ENCODE results near the gene FZR1. TPM values are rescaled to one million over a fixed set of nuclear protein-coding genes. Genes with fewer than 3 reads are reported as not detected.

The FZR1 gene
- total and polyA plus RNA-seq, 2 of the 13 experiments (the other 11 are each of a cell fraction or from before 2014, with no cell fraction given) = 29.0 to 30.8 TPM

DNA sequence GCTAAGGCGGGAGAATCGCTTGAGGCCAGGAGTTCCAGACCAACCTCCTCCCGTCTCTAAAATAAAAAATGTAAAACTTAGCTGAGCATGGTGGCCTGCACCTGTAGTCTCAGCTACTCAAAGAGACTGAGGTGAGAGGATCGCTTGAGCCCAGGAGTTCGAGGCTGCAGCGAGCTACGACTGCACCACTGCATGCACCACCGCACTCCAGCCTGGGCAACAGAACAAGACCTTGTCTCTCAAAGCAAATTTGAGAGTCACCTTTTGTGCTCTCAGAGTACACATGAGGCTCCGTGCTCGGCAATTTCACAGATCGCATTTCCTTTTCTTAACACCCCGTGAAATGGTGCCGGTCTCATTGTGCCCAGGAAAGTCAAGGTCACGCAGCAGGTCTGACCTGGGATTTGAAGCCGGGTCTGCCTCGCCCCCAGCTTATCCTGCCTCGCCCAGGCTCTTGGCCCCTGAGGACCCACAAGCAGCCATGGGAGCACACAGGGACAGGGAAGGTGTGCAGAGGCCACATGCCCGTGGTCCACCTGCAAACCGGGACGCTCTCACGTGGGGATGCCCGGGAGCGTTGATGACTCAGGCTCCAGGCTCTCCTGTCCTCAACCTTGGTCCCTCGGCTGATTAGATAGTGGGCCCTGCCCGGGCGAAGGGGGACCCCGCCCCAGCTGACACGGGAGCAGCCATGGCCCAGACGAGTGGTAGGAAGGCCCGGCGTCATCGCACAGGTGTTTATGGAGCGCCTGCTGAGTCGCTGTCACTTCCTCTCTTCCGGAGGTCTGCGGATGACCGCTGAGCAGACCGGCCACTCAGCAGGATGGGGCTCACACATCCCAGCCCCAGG lies 24.6 kb upstream of the FZR1 start (continued):
- TF ChIP-seq, protein P1, sequence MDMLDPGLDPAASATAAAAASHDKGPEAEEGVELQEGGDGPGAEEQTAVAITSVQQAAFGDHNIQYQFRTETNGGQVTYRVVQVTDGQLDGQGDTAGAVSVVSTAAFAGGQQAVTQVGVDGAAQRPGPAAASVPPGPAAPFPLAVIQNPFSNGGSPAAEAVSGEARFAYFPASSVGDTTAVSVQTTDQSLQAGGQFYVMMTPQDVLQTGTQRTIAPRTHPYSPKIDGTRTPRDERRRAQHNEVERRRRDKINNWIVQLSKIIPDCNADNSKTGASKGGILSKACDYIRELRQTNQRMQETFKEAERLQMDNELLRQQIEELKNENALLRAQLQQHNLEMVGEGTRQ (IDR thresholded peaks at IDR 0.05; ENCODE audit: low read depth, low read length) = no peak
- TF ChIP-seq, protein P1 (CRISPR knock-in tag; IDR thresholded peaks at IDR 0.05; ENCODE audit: borderline replicate concordance) = no peak
- TF ChIP-seq MYNN (CRISPR knock-in tag; IDR thresholded peaks at IDR 0.05; ENCODE audit: low read depth) = no peak
- TF ChIP-seq MAFF (IDR thresholded peaks at IDR 0.05; ENCODE audit: low read depth, low read length) = no peak
- no peak for TF ChIP-seq ZFAT (CRISPR knock-in tag; conservative IDR thresholded peaks at IDR 0.05)
- TF ChIP-seq, protein P2, sequence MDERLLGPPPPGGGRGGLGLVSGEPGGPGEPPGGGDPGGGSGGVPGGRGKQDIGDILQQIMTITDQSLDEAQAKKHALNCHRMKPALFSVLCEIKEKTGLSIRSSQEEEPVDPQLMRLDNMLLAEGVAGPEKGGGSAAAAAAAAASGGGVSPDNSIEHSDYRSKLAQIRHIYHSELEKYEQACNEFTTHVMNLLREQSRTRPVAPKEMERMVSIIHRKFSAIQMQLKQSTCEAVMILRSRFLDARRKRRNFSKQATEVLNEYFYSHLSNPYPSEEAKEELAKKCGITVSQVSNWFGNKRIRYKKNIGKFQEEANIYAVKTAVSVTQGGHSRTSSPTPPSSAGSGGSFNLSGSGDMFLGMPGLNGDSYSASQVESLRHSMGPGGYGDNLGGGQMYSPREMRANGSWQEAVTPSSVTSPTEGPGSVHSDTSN (CRISPR knock-in tag; IDR thresholded peaks at IDR 0.05) = no peak
- peak; percentile 75 for TF ChIP-seq ZNF724P (CRISPR knock-in tag; IDR thresholded peaks at IDR 0.05; ENCODE audit: borderline replicate concordance)
- TF ChIP-seq ZNF33B (CRISPR knock-in tag; IDR thresholded peaks at IDR 0.05) = peak; percentile 91
- TF ChIP-seq, protein P3, sequence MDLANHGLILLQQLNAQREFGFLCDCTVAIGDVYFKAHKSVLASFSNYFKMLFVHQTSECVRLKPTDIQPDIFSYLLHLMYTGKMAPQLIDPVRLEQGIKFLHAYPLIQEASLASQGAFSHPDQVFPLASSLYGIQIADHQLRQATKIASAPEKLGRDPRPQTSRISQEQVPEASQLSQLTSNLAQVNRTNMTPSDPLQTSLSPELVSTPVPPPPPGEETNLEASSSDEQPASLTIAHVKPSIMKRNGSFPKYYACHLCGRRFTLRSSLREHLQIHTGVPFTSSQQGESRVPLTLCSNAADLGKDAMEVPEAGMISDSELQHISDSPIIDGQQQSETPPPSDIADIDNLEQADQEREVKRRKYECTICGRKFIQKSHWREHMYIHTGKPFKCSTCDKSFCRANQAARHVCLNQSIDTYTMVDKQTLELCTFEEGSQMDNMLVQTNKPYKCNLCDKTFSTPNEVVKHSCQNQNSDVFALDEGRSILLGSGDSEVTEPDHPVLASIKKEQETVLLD (CRISPR knock-in tag; IDR thresholded peaks at IDR 0.05; ENCODE audit: low read depth) = peak; percentile 73
- 0 out of 2 replicates have a peak, but pooled peaks have one; percentile 28 for TF ChIP-seq ZNF136 (CRISPR knock-in tag; IDR thresholded peaks at IDR 0.05; ENCODE audit: low read depth)
- no peak for TF ChIP-seq ZKSCAN8 (CRISPR knock-in tag; IDR thresholded peaks at IDR 0.05; ENCODE audit: borderline replicate concordance)
- TF ChIP-seq ZNF841 (CRISPR knock-in tag; IDR thresholded peaks at IDR 0.05; ENCODE audit: borderline replicate concordance) = no peak; the same call in 1 of the 2 replicates
- no peak for TF ChIP-seq SP5 (CRISPR knock-in tag; IDR thresholded peaks at IDR 0.05; ENCODE audit: borderline replicate concordance, low read depth)
- peak; percentile 47; the same call in 1 of the 2 replicates for TF ChIP-seq KMT2B (CRISPR knock-in tag; IDR thresholded peaks at IDR 0.05)
- no peak for TF ChIP-seq ZFP90 (CRISPR knock-in tag; IDR thresholded peaks at IDR 0.05; ENCODE audit: borderline replicate concordance)
- no peak for TF ChIP-seq MZF1 (CRISPR knock-in tag; IDR thresholded peaks at IDR 0.05; ENCODE audit: borderline replicate concordance)
- peak; percentile 96; the same call in 1 of the 2 replicates for TF ChIP-seq ZNF224 (CRISPR knock-in tag; IDR thresholded peaks at IDR 0.05)
- TF ChIP-seq ZSCAN20 (CRISPR knock-in tag; IDR thresholded peaks at IDR 0.05; ENCODE audit: borderline replicate concordance) = no peak
- TF ChIP-seq ZNF34 (CRISPR knock-in tag; IDR thresholded peaks at IDR 0.05; ENCODE audit: borderline replicate concordance) = no peak
- peak; percentile 49; the same call in 1 of the 2 replicates for TF ChIP-seq CCDC6 (CRISPR knock-in tag; IDR thresholded peaks at IDR 0.05)
- TF ChIP-seq ZNF235 (CRISPR knock-in tag; IDR thresholded peaks at IDR 0.05; ENCODE audit: borderline replicate concordance) = peak; percentile 67; the same call in 1 of the 2 replicates
- TF ChIP-seq, protein P4, sequence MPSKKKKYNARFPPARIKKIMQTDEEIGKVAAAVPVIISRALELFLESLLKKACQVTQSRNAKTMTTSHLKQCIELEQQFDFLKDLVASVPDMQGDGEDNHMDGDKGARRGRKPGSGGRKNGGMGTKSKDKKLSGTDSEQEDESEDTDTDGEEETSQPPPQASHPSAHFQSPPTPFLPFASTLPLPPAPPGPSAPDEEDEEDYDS (CRISPR knock-in tag; IDR thresholded peaks at IDR 0.05) = peak; percentile 26; the same call in 1 of the 2 replicates
- TF ChIP-seq WIZ (CRISPR knock-in tag; IDR thresholded peaks at IDR 0.05) = peak; percentile 68; the same call in 1 of the 2 replicates
- no peak for TF ChIP-seq ZNF121 (CRISPR knock-in tag; IDR thresholded peaks at IDR 0.05)

All from HepG2 (cell line).